Activated CD4-positive, alpha-beta T cell treated with anti-CD3 and anti-CD28 coated beads, Interleukin-2, amount 50 U/mL, for 24 hours (primary cell): ENCODE results near the gene DNALI1.
"Not testable (repeated sequence)": the region's sequence is repeated elsewhere in the genome, so short reads cannot be mapped to it uniquely, and the experiment has no call there.

Experiments
- DNase-seq, 2 donors: peaks; one replicate each; pipeline ENCODE4 v3.0.0-alpha.2; 2020; ENCODE audit warnings: low read depth in 1 of 2, low spot score in 1 of 2

DNALI1 gene

DNA sequence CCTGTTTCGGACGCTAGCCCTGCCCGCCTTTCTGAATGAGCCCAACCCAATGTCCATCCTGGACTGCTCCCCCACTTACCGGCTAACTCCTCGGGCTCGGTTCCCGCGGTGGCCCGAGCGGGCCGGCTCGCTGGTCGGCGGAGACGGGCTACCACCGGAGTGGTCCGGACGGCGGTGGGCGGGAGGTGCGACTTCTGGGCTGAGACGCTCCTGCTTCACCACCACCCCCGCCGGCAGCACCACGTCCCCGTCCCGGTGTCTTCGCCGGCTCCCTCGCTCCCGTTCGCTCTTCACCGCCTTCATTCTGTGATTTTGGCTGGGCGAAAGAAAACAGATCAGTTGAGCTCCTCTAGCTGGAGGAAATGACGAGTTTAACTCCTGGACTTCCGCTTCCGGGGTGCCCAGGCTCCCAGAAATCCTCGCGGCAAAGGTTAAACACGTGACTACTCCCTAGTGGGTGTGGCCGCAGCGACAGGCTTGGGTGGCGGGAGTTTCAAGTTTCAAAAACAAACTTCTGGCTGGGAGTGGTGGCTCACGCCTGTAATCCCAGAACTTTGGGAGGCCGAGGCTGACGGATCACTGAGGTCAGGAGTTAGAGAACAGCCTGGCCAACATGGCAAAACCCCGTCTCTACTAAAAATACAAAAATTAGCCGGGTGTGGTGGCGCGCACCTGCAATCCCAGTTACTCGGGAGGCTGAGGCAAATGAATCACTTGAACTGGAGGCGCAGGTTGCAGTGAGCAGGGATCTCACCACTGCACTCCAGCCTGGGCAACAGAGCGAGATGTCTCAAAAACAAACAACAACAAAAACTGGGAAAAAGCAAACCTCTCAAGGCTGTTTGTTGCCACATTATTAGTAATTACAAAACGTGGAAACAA is 2.6 kb upstream of the DNALI1 start, which contains the start of gene SNIP1:
Gene SNIP1 (minus strand): TSS at position 367 of the 882 bp plus-strand sequence. CDS start 64 bp downstream, at position 303.
- DNase-seq, result peak; percentile 73 to 91

GRCh38 chr1:37557402-37557801 is 662 bp downstream of the DNALI1 start:
- DNase-seq, result no peak

DNA sequence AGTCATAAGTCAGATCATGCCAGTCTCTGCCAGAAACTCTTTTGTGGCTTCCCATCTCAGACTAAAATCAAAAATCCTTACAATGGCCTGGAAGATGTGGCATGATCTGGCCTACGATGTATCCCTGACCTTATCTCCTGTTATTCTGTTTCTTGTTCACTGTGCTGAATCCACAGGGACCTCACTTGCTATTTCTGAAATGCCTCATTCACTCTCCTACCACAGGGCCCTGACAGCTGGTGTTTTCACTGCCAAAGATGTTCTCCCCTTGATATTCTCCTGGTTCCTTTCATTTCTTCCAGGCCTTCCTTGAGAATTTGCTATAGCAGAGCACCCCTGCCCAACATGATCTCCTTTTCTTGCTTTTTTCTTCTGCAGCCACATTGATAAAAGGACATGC is 1.7 kb downstream of the DNALI1 start:
- no peak for DNase-seq

DNA sequence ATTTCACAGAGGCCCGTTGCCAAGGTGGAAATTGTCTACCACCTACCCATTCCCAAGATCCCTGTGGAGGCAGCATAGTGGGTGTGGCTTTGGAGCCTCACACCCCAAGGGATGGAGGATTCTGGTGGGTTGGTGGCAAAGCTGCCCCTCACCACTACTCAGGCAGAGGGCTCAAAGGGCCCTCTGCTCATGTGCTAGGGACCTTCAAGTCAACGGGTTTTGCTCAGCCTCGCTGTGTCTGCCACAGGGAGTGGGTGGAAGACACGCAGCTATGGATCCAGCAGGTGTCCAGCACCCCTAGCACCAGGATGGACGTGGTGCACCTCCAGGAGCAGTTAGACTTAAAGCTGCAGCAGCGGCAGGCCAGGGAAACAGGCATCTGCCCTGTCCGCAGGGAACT is 2.3 kb downstream of the DNALI1 start:
- no peak for DNase-seq

- not testable (repeated sequence) for DNase-seq
Observed at GRCh38 chr1:37559957-37560379, 3.2 kb downstream of the DNALI1 start.

DNA sequence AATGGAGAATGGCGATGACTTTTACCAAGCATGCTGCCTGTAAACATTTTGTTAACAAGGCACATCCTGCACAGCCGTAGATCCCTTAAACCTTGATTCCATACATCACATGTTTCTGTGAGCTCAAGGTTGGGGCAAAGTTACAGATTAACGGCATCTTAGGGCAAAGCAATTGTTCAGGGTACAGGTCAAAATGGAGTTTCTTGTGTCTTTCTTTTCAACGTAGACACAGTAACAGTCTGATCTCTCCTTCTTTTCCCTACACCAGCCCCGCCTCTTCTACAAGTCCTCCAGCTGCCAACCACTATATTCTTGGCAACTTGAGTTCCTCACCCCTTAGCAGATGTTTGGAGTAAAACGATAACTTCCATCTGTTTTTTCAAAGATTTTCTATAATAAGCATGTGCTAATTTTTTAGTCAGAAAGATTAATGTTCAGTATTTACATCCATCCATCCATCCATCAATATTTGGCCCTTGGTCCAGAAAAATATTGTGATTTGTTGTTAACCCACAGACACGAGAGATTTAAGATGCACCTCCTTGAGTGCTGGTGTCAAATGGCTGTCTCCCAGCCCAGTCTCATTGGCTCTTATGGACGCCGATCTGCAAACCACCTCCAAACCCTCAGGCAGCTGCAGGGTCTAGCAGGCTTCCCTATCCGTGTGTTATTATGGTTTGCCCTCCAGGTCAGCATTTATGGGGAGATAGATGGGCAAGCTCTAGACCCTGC is 3.8 kb downstream of the DNALI1 start:
- DNase-seq, result no peak

DNA sequence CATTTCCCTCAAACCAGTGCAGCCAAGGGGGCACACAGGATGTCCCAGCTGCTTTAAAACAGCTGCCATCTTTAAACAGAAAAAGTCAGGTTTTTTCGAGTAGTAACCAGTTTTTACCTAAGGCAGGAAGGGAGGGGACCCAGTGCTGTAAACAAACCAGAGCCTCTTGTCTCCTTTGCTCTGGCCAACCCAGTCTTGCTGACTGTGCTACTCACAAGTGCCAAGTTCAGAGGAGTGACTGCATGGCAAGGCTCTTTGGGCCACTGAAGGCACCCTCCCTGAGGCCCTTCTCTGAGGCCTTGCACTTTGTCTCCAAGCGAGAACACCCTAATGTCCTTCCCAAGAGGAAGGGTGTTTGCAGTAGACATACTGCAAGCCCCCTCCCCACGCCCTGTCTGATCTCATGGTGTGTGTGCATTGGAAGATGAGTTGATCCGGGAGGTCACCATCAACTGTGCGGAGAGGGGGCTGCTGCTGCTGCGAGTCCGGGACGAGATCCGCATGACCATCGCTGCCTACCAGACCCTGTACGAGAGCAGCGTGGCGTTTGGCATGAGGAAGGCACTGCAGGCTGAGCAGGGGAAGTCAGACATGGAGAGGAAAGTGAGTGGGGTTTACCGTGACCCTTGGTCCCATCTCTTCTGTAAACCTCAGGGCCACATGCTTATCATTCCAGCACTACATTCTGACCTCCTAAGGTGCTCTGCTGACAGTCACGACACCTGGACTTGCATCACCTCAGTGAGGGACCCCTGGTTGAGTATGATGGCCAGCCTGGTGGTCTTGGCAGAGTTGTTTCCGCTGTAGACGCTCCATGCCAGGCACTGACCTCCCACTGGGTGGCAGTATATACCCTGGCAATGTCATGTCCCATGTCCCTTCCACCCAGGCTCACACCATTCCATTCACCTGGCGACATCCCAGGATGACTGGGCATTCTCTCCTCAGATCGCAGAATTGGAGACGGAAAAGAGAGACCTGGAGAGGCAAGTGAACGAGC is 4.7 kb downstream of the DNALI1 start:
- peak in 1 of 2 donors; percentile 9 for DNase-seq

DNA sequence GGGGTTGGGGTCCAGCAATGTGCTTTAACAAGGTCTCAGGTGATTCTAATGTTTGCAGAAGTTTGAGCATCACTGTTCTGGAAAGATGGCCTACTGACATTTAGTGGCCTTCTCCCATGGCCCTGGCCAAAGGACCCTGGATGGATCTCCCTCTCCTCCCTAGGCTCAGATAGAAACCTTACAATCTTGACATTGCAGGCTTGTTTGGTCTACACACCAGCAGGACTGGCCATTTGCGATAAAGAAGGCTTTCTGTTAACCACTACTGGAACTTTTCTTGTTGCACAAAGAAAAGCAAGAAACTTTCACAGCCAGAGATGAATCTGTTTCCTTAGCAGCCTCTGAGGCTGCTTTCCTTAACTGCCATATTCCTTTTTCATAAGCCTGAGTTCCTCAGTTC is 6.2 kb downstream of the DNALI1 start:
- no peak for DNase-seq

DNA sequence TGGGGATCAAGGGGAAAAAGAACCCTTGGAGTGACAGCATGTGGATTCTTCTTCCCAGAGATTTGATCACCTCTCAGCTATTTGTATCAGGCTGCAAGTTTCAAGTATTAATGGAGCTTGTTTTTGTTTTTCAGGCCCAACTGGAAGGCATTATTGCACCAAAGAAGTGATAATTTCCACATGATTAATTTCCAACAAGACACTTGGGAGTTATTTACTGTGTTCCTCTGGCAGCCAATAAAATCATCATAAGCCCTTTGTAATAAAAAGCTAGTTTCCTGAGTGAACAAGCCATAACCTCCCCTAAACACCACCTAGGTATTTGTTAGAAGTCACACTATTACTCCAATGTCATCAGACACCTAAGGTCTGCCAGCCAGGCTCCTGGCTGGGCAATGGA is 8.2 kb downstream of the DNALI1 start:
- no peak for DNase-seq

DNA sequence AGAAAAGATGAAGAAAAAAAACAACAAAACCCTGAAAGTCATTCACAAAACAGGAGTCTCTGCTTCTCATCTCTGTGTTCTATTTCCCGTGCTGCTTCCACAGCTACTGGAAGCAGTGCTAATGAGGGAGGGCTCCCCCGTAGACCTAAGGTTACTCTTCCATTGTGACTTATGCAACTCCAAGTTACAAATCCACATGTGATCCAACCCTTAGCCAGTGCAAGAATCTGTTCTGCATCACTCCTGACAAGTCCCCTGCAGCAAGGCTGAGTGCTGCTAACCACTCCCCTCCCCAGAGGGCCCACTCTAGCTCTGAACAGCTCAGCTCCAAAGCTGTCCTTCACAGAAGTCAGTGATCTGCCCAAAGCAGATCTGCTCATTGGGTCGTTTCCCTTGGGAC is 10.3 kb downstream of the DNALI1 start:
- no peak for DNase-seq

DNA sequence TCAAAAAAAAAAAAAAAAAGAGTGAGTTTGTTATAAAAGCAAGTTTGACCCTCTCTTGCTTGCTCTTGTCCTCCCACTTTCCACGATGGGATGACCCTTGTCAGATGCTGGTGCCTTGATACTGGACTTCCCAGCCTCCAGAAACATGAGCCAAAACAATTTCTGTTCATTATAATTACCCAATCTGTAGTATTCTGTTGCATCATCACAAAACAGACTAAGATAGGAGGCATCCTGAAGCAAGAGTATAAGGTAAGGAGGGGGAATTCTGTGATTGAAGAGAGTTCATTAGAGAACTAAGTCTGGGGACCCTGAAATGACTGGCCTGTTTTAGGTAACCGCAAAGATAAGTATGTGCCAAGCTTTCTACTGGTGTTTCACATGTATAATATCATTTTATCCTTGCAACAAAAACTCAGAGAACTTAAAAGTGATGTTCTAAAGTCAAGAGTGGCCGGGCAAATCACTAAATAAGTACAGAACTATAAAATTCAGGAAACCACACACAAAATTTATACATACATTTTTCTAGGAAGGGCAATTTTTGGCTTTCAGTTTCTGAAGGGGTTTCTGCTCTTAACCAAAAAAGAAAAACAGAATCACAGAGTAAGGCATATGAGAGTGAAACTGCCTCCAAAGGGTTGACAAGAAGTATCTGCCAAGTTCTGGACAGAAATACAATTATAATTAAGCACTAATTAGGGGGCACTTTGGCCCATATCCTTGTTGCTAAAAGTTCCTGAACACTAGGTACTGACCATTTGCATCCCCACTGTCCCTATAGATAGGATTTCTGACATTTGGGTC is 14.0 kb downstream of the DNALI1 start:
- no peak for DNase-seq

GRCh38 chr1:37574834-37575480 is 18.2 kb downstream of the DNALI1 start:
- no peak for DNase-seq

- no peak for DNase-seq
Observed at GRCh38 chr1:37575692-37576091, 19.0 kb downstream of the DNALI1 start.

DNA sequence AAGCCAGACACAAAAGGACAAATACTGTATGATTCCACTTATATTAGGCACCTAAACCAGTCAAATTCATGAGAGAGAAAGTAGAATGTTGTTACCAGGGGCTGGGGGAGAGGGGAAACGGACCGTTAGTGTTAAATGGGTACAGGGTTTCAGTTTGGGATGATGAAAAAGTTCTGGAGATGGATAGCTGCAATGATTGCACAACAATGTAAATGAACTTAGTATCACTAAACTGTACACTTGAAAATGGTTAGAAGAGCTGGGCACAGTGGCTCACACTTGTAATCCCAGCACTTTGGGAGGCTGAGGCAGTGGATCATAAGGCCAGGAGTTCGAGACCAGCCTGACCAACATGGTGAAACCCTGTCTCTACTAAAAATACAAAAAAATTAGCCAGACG is 27.8 kb downstream of the DNALI1 start:
- not testable (repeated sequence) for DNase-seq

DNA sequence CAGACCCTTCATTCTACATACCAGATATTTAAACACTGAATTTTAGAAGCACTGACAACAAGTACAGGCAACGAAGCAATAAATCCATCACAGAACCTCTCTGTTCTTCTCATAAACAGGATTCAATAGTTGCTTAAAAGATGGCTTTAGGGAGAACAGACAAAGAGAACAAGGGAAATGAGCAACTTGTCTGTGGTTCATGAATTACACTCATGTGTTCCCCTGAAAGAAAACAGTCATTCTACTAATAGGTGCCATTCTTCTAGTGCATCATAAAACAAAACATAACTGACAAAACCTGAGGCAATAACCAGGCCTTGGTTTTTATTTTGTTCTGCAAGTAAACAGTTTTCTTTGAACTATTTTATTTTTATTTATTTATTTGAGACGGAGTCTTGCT is 32.2 kb downstream of the DNALI1 start:
- DNase-seq, result no peak

- DNase-seq, result no peak
Observed at GRCh38 chr1:37593726-37594125, 37.0 kb downstream of the DNALI1 start.

- DNase-seq, result peak; percentile 90 to 91
Observed at GRCh38 chr1:37595440-37596181, 38.9 kb downstream of the DNALI1 start, which contains the start of gene GNL2. TSS of gene GNL2 (minus strand) at chr1:37595937. CDS start at chr1:37595822, 115 bp downstream.

GRCh38 chr1:37596182-37596667 is 39.5 kb downstream of the DNALI1 start:
- DNase-seq, result no peak

DNA sequence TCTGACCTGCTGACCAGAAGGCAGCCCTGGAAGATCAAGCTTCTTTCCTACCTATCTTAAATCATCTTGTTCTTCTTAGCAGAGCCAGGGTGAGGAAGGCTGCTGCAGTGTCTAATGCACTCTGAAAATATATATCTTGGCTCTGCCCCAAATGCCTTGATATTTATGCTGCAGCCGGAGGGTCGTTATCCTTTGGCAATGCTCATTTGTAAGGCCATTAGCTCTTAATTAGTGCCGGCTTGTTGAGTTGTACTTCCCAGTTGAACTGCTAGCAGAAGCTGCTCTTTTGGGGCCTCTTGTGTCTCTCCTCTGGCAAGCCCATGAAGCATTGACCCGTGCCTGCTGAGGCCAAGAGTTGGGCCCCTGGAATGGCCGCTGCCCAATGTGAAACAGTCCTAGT is 43.2 kb downstream of the DNALI1 start:
- DNase-seq, result no peak
